GM12878 (cell line): ENCODE data around the gene DPYSL4. TPM values are rescaled to one million over a fixed set of nuclear protein-coding genes. Genes with fewer than 3 reads are reported as not detected.

Source experiments
- ATAC-seq: fragments of 200-7000 bp; cut with Tn5 transposase; 3 replicates; pipeline ENCODE4 v1.9.1; 2020; ENCODE audit warnings: mild to moderate bottlenecking, moderate library complexity
- BruUV-seq: library from RNA; stranded (reverse); fragments of 400-500 nt; replicated peaks from 2 replicates; lab custom pipeline; 2021; lab: Mats Ljungman, UMichigan
- CTCF ChIA-PET: fragments of 300-600 bp; sonication (Branson Sonifier 250); formaldehyde crosslinking; extraction: SDS; loops from one replicate; lab custom pipeline; 2021; ENCODE audit warnings: inconsistent platforms; lab: Yijun Ruan, JAX
- POLR2A ChIA-PET: fragments of 350-600 bp; formaldehyde crosslinking; extraction: SDS; loops from one replicate; lab custom pipeline; 2021; ENCODE audit warnings: inconsistent platforms; lab: Charles Lee
- RAD21 ChIA-PET: fragments of 300-600 bp; sonication (Branson Sonifier 250); formaldehyde crosslinking; loops from one replicate; lab custom pipeline; 2023; ENCODE audit warnings: antibody characterized with exemption; ENCODE audit not compliant: unreplicated experiment; lab: Charles Lee
- SMC1A ChIA-PET: fragments of 300-600 bp; sonication (Branson Sonifier 250); formaldehyde crosslinking; loops from one replicate; lab custom pipeline; 2023; ENCODE audit not compliant: unreplicated experiment, uncharacterized antibody; lab: Charles Lee
- DNase-seq: peaks from one replicate; pipeline ENCODE4 v3.0.0-alpha.2; 2011; ENCODE audit warnings: low read depth, low spot score
- FAIRE-seq: peaks from 3 replicates; lab custom pipeline; 2011; peaks lifted over from hg19 to GRCh38; lab: Jason Lieb, UNC
- H2AFZ ChIP-seq: 2 replicates; pipeline ENCODE4 v1.6.0; 2011; ENCODE audit warnings: low read depth, low read length, control low read depth; ENCODE audit not compliant: control insufficient read depth
- H3K27ac ChIP-seq: 2 replicates; pipeline ENCODE4 v1.5.1; 2011; ENCODE audit warnings: control low read depth; ENCODE audit not compliant: control insufficient read depth, insufficient read depth
- H3K27me3 ChIP-seq, 2 experiments: replicated peaks in 1 of 2; 2 replicates each; pipeline versions ENCODE4 v1.6.0 to v1.6.1; 2011; ENCODE audit warnings: low read length in 1 of 2; ENCODE audit not compliant: control insufficient read depth in 2 of 2, insufficient read depth in 2 of 2
- H3K36me3 ChIP-seq, 2 experiments: 2 replicates each; pipeline ENCODE4 v1.5.1; 2011; ENCODE audit warnings: low read length in 1 of 2; ENCODE audit not compliant: control insufficient read depth in 2 of 2, insufficient read depth in 2 of 2
- H3K4me1 ChIP-seq: 2 replicates; pipeline ENCODE4 v1.6.1; 2011; ENCODE audit warnings: mild to moderate bottlenecking, low read length, moderate library complexity, mixed read lengths; ENCODE audit not compliant: control insufficient read depth, insufficient read depth
- H3K4me2 ChIP-seq: 2 replicates; pipeline ENCODE4 v1.6.0; 2011; ENCODE audit warnings: control low read depth; ENCODE audit not compliant: control insufficient read depth, insufficient read depth
- H3K4me3 ChIP-seq: fragments of 200-600 bp; sonication (generic); 2 replicates; pipeline ENCODE4 v1.5.1; 2016
- H3K79me2 ChIP-seq: 2 replicates; pipeline ENCODE4 v1.6.0; 2011; ENCODE audit warnings: low read length; ENCODE audit not compliant: control insufficient read depth, insufficient read depth
- H3K9ac ChIP-seq: 2 replicates; pipeline ENCODE4 v1.8.0; 2011; ENCODE audit warnings: low read length, control low read depth, mixed read lengths; ENCODE audit not compliant: control insufficient read depth, insufficient read depth
- H3K9me3 ChIP-seq: replicated peaks from 3 replicates; pipeline ENCODE4 v1.5.1; 2011; ENCODE audit warnings: mild to moderate bottlenecking, low read length; ENCODE audit not compliant: control insufficient read depth, insufficient read depth
- H4K20me1 ChIP-seq: 2 replicates; pipeline ENCODE4 v1.6.0; 2011; ENCODE audit not compliant: control insufficient read depth, insufficient read depth
- BCL11A ChIP-seq: IDR thresholded peaks from 2 replicates; pipeline ENCODE4 v1.6.1; 2011; ENCODE audit warnings: low read depth, low read length
- EP300 ChIP-seq, 2 experiments: fragments of 150-350 bp in 1 of 2; IDR thresholded peaks; 2 replicates each; pipeline ENCODE4 v1.6.1; 2011 to 2012; ENCODE audit warnings: low read depth in 2 of 2, low read length in 2 of 2, borderline replicate concordance in 1 of 2, improper control_type of control experiment in 1 of 2, inconsistent platforms in 1 of 2; ENCODE audit not compliant: control insufficient read depth in 1 of 2
- EZH2 ChIP-seq: IDR thresholded peaks from 2 replicates; pipeline ENCODE4 v1.6.1; 2012; ENCODE audit warnings: low read depth, mild to moderate bottlenecking, control low read depth, inconsistent platforms, low read length, borderline replicate concordance; ENCODE audit not compliant: control insufficient read depth
- MEF2B ChIP-seq: fragments of 450-650 bp; IDR thresholded peaks from 2 replicates; pipeline ENCODE4 v1.6.1; 2018; ENCODE audit warnings: mild to moderate bottlenecking, moderate library complexity; ENCODE audit not compliant: partially characterized antibody, poor library complexity, severe bottlenecking
- WRNIP1 ChIP-seq: IDR thresholded peaks from 2 replicates; pipeline ENCODE4 v1.6.1; 2011; ENCODE audit warnings: low read depth, low read length, improper control_type of control experiment, borderline replicate concordance
- YY1 ChIP-seq: IDR thresholded peaks from 2 replicates; pipeline ENCODE4 v1.6.1; 2011; ENCODE audit warnings: low read depth, mild to moderate bottlenecking, low read length
- ZNF207 ChIP-seq: fragments of 450-650 bp; IDR thresholded peaks from 2 replicates; pipeline ENCODE4 v1.6.1; 2014; ENCODE audit warnings: antibody characterized with exemption, mild to moderate bottlenecking, borderline replicate concordance
- ZNF622 ChIP-seq: fragments of 450-650 bp; IDR thresholded peaks from 2 replicates; pipeline ENCODE4 v1.6.1; 2017; ENCODE audit warnings: mild to moderate bottlenecking, inconsistent platforms
- WGBS: methylation state at CpG from one replicate; pipeline ENCODE4 v1.1.6; 2016; ENCODE audit warnings: low lambda C conversion rate; ENCODE audit not compliant: insufficient replicate concordance, insufficient coverage; ENCODE audit errors: missing lambda C conversion rate; 5-methylcytosine and 5-hydroxymethylcytosine counted together
- in situ Hi-C: fragments of 300-500 bp; cut with MboI; formaldehyde crosslinking; loops from 9 replicates; pipeline ENCODE4 v1.14.3; 2018; ENCODE audit warnings: mixed read lengths
- intact Hi-C: fragments of 100-400 bp; cut with micrococcal nuclease; formaldehyde crosslinking; loops from one replicate; pipeline ENCODE4 v1.14.2; 2022; ENCODE audit not compliant: unreplicated experiment
- polyA plus RNA-seq, 11 experiments: library from polyadenylated mRNA; depleted of rRNA in 4 of 11; unstranded in 6 of 11; stranded (reverse) in 5 of 11; fragments of >200 nt; fragmentation: Nextera tagmentation in 4 of 11; fragmentation: Illumina TruSeq in 1 of 11; extraction: Ambion mirVana in 4 of 11; extraction: Trizol in 1 of 11; gene quantifications; 1 replicate in 1 of 11; 2 replicates in 10 of 11; pipeline versions ENCODE4 v1.2.1 to v1.2.3, GENCODE V29; 2011 to 2016; ENCODE audit warnings: inconsistent platforms in 2 of 11, missing spikeins in 2 of 11, low read depth in 1 of 11
- total RNA-seq, 4 experiments: library from RNA; depleted of rRNA in 3 of 4; stranded (reverse); fragments of >200 nt in 3 of 4; fragmentation: Illumina TruSeq in 1 of 4; extraction: Trizol in 1 of 4; gene quantifications; 2 replicates each; pipeline versions ENCODE4 v1.2.1 to v1.2.3, GENCODE V29; 2013 to 2021
- TF ChIP-seq, protein P1 (sequence below): IDR thresholded peaks from 2 replicates; pipeline ENCODE4 v1.6.1; 2011; ENCODE audit warnings: borderline replicate concordance, low read depth, mild to moderate bottlenecking, moderate library complexity, mixed read lengths, low read length; ENCODE audit not compliant: insufficient read depth; ENCODE audit errors: extremely low read length

The DPYSL4 gene
- total and polyA plus RNA-seq, 10 of the 15 experiments (the other 5 are each of a cell fraction or from before 2014, with no cell fraction given), result 0.10 to 0.21 TPM; not detected in 8

DNA sequence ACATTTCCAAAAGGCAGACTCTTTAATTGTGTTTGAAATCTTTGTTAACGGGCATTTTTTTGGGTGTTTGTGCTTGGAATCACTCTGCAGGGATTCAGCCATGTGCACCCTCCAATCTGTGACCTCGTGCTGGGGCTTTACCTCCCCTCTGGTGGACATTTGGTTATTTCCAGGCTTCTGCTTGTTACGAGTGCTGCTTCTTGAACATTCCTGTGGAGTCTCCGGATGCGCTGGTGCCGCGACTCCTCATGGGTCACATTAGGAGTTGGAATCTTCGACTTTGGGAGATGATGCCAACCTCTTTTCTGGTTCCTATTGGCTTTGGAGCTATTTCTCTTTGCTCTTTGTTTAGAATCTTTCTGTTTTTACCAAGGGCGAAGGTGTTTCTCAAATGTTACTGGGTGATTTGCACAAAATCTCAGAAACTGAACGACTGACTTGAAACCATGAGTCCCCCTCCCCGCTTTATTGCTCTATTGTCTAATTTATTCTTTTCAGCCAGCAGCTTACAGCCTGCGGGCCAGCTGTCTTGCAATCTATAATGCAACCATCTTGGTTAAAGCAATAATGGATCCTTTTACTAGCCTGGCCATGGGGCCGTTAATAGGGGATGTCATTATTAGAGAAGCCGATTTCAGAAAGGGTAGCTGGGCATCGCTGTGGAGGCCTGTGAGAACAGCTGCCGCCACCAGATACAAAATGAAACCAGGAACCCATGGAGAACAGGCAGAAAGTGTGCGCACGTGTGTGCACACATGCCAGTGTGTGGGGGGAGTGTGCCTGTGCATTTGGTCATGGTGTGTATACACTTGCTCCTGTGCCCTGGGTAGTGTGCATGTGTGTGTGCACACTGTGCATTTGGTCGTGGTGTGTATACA, 9.9 kb upstream of the DPYSL4 start:
- ATAC-seq (no peak), DNase-seq (no peak), FAIRE-seq (no peak)
- ChIA-PET SMC1A (no interaction called here), CTCF (no interaction called here), RAD21 (no interaction called here), POLR2A (no interaction called here)
- Histone ChIP-seq H3K4me2 (no peak overlapping the region), H3K79me2 (no peaks in the 10 kb centered on the region), H3K9me3 (no peaks in the 10 kb centered on the region; the same call in 2 of the 3 replicates), H3K36me3 (no peaks in the 10 kb centered on the region), H2AFZ (no peak overlapping the region), H3K27ac (no peak overlapping the region), H3K4me1 (no peaks in the 10 kb centered on the region), H3K9ac (no peak overlapping the region), H4K20me1 (no peaks in the 10 kb centered on the region), H3K27me3 (no peaks in the 10 kb centered on the region), H3K4me3 (no peak overlapping the region)
- TF ChIP-seq BCL11A, result no peak
- no peak for TF ChIP-seq ZNF622
- no peak for TF ChIP-seq ZNF207
- TF ChIP-seq, protein P1, sequence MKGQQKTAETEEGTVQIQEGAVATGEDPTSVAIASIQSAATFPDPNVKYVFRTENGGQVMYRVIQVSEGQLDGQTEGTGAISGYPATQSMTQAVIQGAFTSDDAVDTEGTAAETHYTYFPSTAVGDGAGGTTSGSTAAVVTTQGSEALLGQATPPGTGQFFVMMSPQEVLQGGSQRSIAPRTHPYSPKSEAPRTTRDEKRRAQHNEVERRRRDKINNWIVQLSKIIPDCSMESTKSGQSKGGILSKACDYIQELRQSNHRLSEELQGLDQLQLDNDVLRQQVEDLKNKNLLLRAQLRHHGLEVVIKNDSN, result no peak
- TF ChIP-seq YY1, result no peak
- no peak for TF ChIP-seq EP300 (IDR thresholded peaks at IDR 0.05; ENCODE audit: borderline replicate concordance in 1 of 2, control insufficient read depth in 1 of 2, low read depth in 2 of 2, low read length in 2 of 2)
- no peak for TF ChIP-seq MEF2B
- no peak for TF ChIP-seq EZH2
- TF ChIP-seq WRNIP1, result no peak
- intact Hi-C loops, result no loop called here
- 48% methylated on average over 19 of the region's 19 CpGs for WGBS
- no TSS peak for BruUV-seq
- in situ Hi-C loops, result no loop called here
